ENCODE data around the gene U2AF1.
"Not testable (repeated sequence)": the region's sequence is repeated elsewhere in the genome, so short reads cannot be mapped to it uniquely, and the experiment has no call there.

GRCh38 chr21:43068065-43068464 is 39.3 kb downstream of the U2AF1 start:
- not testable (repeated sequence) for TF ChIP-seq EZH2phosphoT487 (IDR thresholded peaks at IDR 0.05; ENCODE audit: borderline replicate concordance, low read depth); TAF1 (IDR thresholded peaks at IDR 0.05; ENCODE audit: borderline replicate concordance, low read depth, low read length)
